HEK293T (cell line): ENCODE measurements around the gene TNS3.

Source experiments
- ARNT ChIP-seq: fragments of 450-650 bp; IDR thresholded peaks from 2 replicates; pipeline ENCODE4 v1.6.1; 2017; ENCODE audit warnings: mild to moderate bottlenecking
- BHLHE40 ChIP-seq: fragments of 450-650 bp; IDR thresholded peaks from 2 replicates; pipeline ENCODE4 v1.6.1; 2016; ENCODE audit warnings: mild to moderate bottlenecking, moderate library complexity, borderline replicate concordance
- CTBP1 ChIP-seq: fragments of 450-650 bp; IDR thresholded peaks from 2 replicates; pipeline ENCODE4 v1.6.1; 2016; ENCODE audit warnings: borderline replicate concordance
- FOXK2 ChIP-seq: fragments of 450-650 bp; IDR thresholded peaks from 2 replicates; pipeline ENCODE4 v1.6.1; 2016; ENCODE audit warnings: mild to moderate bottlenecking
- FOXM1 ChIP-seq: fragments of 450-650 bp; IDR thresholded peaks from 2 replicates; pipeline ENCODE4 v1.6.1; 2017; ENCODE audit warnings: mild to moderate bottlenecking, borderline replicate concordance
- NFRKB ChIP-seq: fragments of 450-650 bp; IDR thresholded peaks from 2 replicates; pipeline ENCODE4 v1.6.1; 2016; ENCODE audit warnings: mild to moderate bottlenecking, moderate library complexity
- PKNOX1 ChIP-seq: fragments of 450-650 bp; IDR thresholded peaks from 2 replicates; pipeline ENCODE4 v1.6.1; 2016
- SP1 ChIP-seq: fragments of 450-650 bp; IDR thresholded peaks from 2 replicates; pipeline ENCODE4 v1.6.1; 2017
- SUZ12 ChIP-seq: fragments of 450-650 bp; IDR thresholded peaks from 2 replicates; pipeline ENCODE4 v1.6.1; 2016; ENCODE audit warnings: mild to moderate bottlenecking
- ZNF384 ChIP-seq: fragments of 450-650 bp; IDR thresholded peaks from 2 replicates; pipeline ENCODE4 v1.6.1; 2016

- no peak for TF ChIP-seq ZNF384
- TF ChIP-seq FOXK2 = no peak
- no peak for TF ChIP-seq SUZ12
- TF ChIP-seq SP1 = no peak
- TF ChIP-seq FOXM1 = no peak
- no peak for TF ChIP-seq ARNT
- TF ChIP-seq BHLHE40 = no peak
- TF ChIP-seq NFRKB = no peak
- TF ChIP-seq PKNOX1 = no peak
- TF ChIP-seq CTBP1 = no peak
These were observed 50.1 kb downstream of the TNS3 start for GRCh38 chr7:47531584-47532492.
